ENCODE data around the gene SPRN. TPM values are rescaled to one million over a fixed set of nuclear protein-coding genes. Genes with fewer than 3 reads are reported as not detected.

The SPRN gene
- polyA plus RNA-seq, 1 donor: 4.5 TPM

Other genes starting within 250 kb of the SPRN start
- not detected for gene UTF1, start 194.4 kb downstream of the SPRN start, polyA plus RNA-seq (ENCODE audit: insufficient read length)
- 0.18 TPM for gene VENTX, start 186.8 kb downstream of the SPRN start, polyA plus RNA-seq (ENCODE audit: insufficient read length)
- gene ADAM8, start 147.8 kb downstream of the SPRN start, polyA plus RNA-seq (ENCODE audit: insufficient read length): 2.4 TPM
- gene TUBGCP2, start 115.8 kb downstream of the SPRN start, polyA plus RNA-seq (ENCODE audit: insufficient read length): 63.9 TPM
- 30.7 TPM for gene ZNF511, start 115.7 kb downstream of the SPRN start, polyA plus RNA-seq (ENCODE audit: insufficient read length)
- 0.12 TPM for gene CALY, start 87.7 kb downstream of the SPRN start, polyA plus RNA-seq (ENCODE audit: insufficient read length)
- 3.1 TPM for gene PRAP1, start 77.3 kb downstream of the SPRN start, polyA plus RNA-seq (ENCODE audit: insufficient read length)
- gene FUOM, start 66.6 kb downstream of the SPRN start, polyA plus RNA-seq (ENCODE audit: insufficient read length): 18.1 TPM
- 128 TPM for gene ECHS1, start 51.3 kb downstream of the SPRN start, polyA plus RNA-seq (ENCODE audit: insufficient read length)
- 6.3 TPM for gene PAOX, start 45.4 kb downstream of the SPRN start, polyA plus RNA-seq (ENCODE audit: insufficient read length)
- gene MTG1, start 30.5 kb downstream of the SPRN start, polyA plus RNA-seq (ENCODE audit: insufficient read length): 75.2 TPM
- 3.8 TPM for gene SCART1, start 29.3 kb upstream of the SPRN start, polyA plus RNA-seq (ENCODE audit: insufficient read length)
- 2.8 TPM for gene CYP2E1, start 102.7 kb upstream of the SPRN start, polyA plus RNA-seq (ENCODE audit: insufficient read length)
- 0.42 TPM for gene SYCE1, start 141.0 kb upstream of the SPRN start, polyA plus RNA-seq (ENCODE audit: insufficient read length)
- gene FRG2B, start 202.2 kb upstream of the SPRN start, polyA plus RNA-seq (ENCODE audit: insufficient read length): not detected